Fibroblast of skin of scalp (primary cell): Measurements from ENCODE around the gene SLC25A46.
"Not testable (repeated sequence)": the region's sequence is repeated elsewhere in the genome, so short reads cannot be mapped to it uniquely, and the experiment has no call there.

Experiments used
- DNase-seq: peaks from one replicate; pipeline ENCODE4 v3.0.0-alpha.2; 2013

SLC25A46 gene

DNA sequence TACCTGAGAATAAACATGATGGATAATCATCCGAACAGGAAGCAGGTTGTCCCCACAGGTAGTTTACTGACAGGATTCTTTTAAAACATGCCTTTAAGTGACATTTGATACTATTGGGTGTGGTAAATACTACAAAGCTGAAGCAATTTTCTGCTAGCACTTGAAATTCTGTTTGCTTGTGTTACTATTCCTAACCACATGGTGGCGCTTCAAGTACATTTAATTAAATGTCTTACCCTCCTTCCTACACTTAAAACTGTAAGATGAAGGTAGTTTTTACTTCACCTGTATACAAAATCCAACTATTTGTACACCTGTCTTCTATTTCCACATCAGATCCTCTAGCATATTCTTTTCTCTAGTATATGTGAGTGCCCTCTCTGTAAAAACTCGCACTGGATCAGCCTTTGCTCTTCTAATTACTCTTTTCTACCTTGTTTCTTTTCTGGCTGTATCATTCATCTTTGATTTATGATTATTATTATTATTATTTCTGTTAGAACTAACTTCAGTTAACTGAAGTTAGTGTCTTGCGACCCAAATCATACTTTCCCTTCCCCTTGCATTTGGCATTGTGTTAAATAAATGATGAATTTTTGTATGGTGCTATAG is 18.4 kb downstream of the SLC25A46 start:
- DNase-seq, result peak; percentile 55

DNA sequence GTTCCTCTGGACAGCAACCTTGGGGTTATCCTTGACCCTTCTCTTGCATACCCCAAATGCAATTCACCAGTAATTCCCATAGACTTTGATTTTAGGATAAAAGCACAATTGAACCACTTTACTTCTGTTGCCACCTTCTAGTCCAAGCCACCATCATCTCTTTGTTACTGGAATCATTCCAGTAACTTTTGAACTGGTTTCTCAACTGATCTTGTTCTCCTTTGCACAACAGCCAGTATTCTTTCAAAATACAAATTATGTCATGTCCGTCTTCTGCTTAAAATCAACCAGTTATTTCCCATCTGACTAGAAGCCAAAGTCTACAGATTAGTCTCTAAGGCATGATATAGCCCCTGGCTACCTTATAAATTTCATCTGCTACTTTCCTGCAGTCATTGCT is 21.4 kb downstream of the SLC25A46 start:
- DNase-seq, result no peak

DNA sequence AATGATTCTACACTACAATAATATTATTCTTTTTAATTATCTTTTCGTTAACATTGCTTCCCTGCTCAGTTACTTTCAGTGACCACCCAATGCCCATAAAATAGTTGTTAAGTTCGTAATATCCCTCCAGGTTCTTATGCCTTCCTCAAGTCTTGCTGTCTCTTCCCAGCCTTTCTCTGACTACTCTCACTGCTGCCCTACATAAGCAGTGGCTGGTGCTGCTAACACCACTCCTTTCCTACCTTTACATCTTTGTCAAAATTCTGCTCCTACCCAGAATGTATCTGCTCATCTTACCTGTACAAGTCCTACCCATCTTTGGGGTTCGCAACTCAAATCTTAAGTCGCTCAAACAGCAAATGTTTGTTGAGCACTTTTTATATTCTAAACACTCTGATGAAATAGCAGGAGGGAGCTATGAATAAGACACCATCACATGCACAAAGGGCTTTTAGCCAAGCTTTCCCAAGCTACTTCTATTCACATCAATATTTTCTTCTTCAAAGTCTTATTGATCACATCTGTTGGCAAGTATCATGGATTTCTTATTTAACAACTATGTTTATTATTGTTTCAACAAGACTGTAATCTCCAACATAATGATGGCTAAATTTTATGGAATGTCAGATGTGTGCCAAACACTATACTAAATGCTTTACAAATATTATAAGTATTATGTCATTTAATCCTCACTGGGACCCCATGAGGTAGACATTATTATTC is 29.5 kb downstream of the SLC25A46 start:
- peak; percentile 71 for DNase-seq

DNA sequence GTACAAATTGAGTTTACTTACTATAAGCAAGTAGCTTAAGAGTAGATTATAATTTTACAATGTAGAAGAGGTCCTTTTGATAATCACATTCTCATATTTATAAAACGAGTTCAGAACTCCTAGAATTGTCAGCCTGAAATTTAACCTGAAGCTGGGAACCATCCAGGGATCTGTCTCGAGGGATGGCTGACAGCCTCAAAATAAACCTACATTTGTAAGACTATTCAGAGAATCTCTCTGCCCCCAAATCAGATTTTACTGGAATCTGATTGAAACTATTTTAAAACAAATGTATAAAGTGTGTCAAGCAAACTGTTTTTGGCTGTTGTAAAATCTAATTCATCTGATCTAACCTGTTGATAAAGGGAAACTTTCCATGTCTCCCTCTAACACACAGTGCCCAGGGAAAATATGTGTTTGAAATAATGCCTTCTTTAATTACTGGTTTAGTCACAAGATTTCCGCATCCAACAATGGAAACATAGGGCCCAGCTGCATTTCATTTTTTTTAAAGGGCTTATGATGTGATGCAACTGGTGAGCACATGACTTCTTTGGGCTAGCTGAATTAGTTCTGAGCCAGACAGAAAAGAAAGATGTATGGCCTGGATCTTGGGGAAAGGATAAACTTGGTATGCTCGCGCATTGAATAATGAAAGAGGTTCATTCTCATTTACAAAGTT is 30.3 kb downstream of the SLC25A46 start:
- peak; percentile 78 for DNase-seq

DNA sequence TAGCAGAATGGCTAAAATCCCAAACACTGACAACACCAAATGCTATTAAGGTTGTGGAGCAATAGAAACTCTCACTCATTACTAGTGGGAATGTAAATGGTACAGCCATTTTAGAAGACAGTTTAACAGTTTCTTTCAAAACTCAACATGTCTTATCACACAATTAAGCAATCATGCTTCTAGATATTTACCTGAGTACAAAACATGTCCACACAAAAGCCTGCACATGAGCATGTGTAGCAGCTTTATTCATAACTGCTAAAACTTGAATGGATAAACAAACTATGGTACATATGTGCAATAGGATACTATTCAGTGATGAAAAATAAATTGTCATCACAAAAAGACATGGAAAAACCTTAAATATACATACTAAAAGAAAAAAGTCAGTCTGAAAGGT is 31.5 kb downstream of the SLC25A46 start:
- no peak for DNase-seq

DNA sequence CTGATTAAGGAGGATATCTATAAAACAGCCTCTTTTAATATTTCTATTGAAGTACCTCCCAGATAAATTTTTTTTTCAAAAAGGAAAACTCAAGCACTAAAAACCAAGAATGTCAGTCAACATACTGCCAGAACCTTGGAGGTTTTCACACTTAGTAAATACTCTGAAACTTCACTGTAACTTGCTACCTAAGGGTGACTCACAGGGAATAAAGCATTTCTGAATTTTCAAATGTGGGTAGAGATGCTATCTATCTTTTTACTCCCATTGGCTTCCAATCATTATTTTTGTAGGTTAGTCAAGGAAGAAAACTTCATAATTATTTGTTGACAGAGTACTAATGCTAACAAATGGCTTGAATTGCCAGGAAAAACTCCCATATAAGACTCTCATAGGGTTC is 46.1 kb downstream of the SLC25A46 start:
- no peak for DNase-seq

DNA sequence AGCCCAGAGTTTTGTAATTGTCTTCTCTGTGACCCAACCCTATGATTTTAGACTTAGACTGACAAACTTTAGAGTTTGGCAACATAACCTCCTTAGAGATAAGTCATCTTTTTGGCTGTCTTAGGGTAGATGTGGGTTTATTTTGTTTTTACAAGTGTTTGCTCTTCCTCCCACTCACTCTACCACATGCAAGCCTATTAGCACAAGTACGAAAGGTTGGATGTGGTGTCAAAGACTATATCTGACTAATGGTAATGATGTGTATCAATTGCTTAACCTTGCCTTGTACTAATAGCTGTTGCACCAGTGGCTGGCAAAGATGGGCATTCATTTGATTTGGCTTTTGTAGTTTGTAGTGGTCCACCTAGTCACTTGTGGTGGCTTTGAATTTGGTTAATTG is 46.5 kb downstream of the SLC25A46 start:
- no peak for DNase-seq

DNA sequence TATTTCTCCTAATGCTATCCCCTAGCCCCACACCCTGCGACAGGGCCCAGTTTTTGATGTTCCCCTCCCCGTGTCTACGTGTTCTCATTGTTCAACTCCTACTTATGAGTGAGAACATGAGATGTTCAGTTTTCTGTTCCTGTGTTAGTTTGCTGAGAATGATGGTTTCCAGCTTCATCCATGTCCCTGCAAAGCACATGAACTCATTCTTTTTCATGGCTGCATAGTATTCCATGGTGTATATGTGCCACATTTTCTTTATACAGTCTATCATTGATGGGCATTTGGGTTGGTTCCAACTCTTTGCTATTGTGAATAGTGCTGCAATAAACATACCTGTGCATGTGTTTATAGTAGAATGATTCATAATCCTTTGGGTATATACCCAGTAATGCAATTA is 49.2 kb downstream of the SLC25A46 start:
- DNase-seq, result not testable (repeated sequence)

DNA sequence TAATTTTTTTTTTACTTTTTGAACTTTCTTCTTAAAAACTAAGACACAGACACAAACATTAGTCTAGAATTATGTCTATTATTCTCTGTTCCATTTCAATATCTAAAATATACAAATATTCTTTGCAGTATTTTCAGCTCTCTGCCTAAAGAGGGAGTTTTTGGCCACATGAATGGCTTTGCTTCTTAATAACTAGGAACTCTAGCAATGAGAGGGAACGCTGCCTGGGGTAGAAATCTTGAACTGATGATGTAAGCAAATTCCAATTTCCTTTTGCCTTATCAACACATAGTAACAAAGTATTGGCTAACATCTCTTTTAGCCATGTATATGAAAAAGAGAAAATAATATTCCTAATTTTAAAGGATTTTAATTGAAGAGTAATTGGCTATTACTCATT is 51.9 kb downstream of the SLC25A46 start:
- peak; percentile 26 for DNase-seq

DNA sequence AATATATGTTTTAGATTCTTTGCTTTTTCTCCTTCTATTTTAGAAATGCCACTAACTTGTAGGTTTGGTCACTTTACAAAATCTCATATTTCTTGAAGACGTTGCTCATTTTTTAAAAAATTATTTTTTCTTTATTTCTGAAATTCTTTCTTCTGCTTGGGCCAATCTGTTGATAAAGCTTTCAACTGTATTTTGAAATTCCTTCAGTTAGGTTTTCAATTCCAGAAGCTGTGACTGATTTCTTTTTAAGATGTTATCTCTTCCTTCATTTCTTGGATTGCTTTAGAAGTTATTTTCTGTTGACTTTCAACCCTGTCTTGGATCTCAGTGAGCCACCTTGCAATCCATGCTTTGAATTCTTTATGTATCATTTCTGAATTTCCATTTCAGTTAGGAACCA is 64.2 kb downstream of the SLC25A46 start:
- no peak for DNase-seq

DNA sequence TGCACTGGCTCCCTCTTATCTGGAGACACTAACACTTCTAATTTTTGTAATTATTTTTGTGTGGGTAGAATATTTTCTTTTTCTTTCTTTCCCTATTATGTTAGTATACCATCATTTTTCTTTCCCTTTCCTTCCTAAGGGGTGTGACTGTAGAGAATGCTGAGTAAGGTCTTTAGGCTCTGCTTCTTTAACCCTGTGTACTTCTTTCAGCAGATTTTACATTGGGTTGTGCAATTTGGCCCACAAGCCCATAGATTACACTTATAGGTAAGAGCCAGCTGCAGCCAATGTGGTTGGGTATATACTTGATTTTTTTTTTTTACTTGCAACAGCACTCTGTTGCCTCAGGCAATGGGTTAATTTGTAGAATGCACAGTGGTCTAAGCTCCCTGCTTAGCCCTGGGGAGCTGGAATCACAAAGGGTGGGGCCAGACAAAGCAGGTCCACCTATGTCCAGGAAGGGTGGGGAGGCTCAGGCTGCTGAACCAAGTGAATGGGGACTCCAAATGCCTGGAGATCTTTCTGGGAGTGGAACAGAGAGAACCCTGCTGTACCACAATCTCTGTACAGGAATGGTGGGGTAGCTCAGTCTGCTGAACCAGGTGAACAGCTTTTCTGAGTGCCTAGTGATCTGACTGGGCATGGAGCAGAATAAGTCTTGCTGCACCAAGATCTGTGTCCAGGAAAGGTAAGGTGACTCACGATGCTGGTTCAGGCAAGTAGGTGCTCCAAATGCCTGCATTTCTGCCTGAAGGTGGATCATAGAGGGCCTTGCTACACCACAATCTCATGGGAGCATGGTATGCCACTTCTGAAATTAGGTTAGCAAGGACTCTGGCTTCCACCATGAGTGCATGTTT is 64.9 kb downstream of the SLC25A46 start:
- no peak for DNase-seq

DNA sequence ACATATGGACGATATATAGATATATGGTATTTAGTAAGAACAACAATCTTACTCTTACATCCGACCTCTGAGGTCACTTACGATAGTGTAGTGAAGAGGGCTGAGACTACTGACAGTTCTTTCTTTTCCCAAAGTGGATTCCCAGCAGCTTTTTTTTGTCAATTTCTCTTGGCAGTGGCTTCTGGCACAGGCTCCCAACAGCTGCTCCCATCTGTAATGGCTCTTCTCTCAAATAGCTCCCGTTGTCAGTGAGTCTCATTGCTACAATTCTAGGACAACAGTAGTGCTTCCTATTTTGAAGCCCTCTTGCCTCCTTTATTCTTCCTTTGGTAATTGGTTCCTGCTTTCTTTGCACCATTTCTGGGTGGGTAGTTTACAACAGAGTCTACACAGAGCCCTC is 68.4 kb downstream of the SLC25A46 start:
- DNase-seq, result no peak

DNA sequence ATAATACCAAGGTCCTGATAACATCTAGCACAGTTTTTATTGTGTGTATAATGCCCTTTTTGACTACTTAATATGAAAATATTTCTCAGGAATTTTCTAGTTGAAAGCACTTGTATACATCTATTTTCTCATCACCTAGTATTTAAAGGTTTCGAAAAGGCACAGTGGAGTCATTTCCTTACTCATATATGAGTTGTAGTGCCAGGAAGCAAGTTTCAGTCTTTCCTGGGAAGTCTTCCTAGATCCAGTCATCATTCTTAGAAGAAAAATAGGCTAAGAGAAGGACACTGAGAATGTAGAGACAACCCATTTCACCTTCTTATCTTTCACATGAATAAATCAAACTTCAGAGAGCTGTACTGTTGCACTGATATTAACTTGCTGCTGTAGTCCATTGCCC is 70.2 kb downstream of the SLC25A46 start:
- no peak for DNase-seq
